ENCODE measurements around the gene RHBG.

The RHBG gene

DNA sequence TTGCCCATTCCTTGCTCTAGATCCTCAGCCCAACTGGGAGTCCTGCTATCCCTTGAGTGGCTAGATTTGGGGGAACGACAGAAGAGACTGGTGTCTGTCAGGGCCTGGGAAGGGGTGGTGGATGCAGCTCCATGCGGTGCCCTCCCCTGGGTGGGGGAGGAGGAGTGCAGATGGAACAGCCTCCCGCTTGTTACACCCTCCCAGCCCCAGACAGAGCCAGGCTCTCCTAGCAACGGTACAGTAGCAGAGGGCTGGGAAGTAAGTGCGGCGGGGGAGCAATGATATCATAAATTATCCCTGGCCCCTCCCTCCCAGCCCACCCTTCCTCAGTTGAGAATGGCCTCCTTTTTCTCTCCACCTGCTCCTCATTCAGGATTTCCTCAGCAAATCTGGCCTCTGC, 37.2 kb downstream of the RHBG start:
- no peak for DNase-seq (ENCODE audit: low read depth, low spot score)

DNA sequence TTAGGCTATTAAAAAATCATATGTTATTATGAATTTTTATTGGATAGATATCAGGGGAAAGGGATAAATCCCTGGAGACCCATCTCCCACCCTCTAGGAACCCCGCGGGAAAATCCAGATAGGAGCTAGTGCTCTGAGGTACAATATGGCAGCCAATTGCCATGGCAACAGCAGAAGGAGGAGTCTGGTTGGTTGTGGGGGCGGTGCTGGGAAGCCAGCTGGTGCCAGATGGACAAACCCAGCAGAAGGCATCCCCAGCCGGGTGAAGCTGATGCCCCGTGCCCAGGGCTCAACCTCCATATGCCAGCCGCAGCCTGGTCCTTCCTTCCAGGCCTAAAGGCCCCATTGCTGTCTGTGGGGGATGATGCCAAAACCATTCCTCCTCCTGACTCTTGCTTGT, 38.3 kb downstream of the RHBG start:
- DNase-seq (ENCODE audit: low read depth, low spot score) = no peak

DNA sequence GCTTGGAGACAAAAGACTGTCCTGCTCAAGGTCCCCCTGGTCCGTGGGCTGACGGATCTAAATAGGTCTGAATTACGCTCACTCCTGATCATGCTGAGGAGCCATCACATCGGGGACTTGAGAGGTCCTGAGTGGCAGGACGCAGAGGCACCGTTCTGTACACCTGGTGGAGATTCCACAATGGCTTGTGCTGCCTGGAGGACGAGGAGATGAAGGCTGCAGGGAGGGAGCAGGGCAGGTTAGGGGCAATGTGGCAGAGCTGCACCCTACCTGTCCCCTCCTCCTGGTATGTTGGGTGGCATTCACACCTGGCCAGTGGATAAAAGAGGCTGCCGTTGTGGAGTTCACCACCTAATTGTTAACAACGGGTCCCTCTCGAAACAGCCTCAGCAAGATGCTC, 38.7 kb downstream of the RHBG start:
- DNase-seq (ENCODE audit: low read depth, low spot score) = no peak

DNA sequence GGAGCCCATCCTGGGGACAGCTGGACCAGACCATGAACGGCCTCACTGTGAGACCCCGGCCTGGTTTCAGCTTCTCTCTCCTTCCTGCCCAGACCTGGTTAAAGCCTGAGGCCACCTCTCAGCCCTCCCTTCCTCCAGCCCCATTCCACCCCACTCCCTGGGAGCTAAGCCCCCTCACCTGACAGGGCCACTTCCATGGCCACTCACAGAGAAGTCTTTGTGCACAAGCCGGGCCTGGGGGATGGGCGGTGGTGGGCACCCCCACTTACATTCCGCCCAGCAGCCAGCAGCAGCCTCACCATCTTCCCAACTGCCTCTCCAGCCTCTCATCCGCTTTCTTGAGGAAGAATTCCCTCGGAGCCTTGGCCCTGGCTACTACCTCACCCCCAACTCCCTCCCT, 40.4 kb downstream of the RHBG start:
- DNase-seq (ENCODE audit: low read depth, low spot score) = no peak

DNA sequence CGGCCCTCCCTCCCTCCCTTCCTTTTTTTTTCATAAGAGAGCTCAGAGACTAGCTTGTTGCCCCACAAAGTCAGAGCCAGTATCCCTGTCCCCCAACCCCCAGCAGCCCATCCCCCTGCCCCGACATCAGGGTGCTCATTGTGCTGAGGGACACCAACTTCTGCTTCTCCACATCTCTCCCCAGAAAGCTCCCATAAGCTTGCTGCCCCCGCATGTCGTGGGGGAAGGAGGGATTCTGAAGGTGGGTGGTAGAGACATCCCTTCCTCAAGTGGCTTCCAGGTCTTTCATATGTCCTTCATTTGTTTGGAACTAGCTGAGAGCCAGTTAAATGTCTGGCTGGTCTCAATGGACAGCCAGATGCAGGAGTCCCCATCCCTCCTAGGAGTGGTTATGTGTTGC, 41.2 kb downstream of the RHBG start:
- no peak for DNase-seq (ENCODE audit: low read depth, low spot score)

DNA sequence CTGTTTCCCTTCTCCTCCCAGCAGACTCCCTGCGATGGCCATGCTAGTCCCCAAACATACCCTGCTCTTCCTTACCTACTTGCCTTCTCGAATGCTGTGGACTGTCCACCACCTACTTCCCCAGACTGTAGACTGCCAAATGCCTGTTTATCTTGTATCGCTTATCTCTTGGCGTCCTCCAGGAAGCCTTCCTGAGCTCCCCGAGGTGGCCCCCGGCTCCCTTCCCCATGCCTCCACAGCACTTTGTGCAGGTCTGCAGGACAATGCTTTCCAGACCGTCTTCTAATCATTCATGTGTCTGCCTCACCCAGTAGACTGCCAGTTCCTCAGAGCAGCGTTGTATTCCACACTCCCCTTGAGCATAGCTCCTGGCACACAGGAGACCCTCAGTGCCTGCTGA, 41.7 kb downstream of the RHBG start:
- no peak for DNase-seq (ENCODE audit: low read depth, low spot score)

DNA sequence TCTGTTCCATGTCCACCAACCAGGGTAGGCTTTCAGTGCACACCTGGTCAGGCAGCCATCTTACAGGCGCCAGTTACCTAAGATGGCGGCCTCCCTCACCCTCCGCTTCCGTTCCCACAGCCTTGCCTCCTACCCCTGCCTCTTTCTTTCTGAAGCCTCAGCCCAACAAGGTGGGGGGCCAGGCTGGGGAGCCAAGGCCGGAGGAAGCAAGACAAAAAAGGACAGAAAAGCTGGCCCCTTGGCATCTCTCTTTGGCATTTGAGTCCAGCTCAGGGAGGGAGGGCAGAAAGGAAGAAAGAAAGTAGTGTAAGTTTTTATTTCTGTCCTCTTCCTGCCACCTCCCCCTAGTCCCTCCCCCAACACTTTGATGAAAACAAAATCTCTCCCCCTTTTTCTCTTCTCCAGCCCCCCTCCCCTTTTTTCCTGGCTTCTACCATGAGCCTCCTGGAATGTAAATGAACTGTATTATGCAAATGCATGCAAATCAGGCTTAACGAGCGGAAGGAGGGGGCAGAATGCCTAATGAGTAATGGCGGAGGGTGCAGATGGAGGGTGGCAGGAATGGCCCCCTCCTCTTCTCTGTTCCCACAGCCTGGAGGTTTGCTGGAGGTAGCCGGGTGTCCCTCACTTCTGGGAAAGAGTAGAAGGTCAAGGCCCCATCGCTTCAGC, 43.8 kb downstream of the RHBG start:
- DNase-seq (ENCODE audit: low read depth, low spot score) = no peak

DNA sequence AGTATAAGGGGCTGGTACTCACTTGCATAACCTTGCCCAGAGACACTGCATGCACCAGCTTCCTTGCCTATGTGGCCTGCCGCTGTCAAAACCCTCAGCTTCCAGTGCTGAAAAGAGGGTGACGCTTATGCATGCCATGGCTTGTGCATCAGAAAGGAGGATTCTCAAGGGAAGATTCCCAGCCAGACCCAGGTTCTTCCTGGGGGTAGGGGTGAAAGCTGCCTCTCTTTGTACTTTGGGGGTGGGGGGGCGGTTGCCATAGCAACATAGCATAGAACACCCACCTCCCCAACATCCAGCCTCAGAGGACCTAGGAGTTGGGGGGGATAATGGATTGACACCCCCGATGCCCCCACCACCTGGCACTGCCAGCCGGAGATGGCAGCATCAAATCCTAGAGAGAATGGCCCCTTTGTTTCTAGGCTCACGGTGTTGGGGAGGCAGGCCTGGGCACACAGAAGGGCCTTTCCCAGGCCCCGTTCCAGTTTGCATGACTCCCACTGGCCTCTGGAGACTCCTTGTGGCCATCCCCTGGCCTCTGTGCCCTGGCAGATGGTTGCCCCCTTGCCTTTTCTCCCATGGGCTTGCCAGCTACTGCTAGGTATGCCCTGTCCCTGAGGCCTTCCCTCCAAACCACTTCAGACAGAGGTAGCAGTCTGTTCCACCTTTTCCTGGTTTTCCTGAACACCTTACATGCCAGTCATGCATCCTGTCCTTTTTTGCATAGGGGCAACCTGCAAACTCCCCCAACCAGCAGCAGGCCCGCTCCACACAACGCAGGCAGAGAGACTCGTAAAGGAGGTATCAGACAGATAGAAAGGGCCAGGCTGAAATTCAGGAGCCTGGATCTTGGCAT, 44.6 kb downstream of the RHBG start:
- no peak for DNase-seq (ENCODE audit: low read depth, low spot score)

DNA sequence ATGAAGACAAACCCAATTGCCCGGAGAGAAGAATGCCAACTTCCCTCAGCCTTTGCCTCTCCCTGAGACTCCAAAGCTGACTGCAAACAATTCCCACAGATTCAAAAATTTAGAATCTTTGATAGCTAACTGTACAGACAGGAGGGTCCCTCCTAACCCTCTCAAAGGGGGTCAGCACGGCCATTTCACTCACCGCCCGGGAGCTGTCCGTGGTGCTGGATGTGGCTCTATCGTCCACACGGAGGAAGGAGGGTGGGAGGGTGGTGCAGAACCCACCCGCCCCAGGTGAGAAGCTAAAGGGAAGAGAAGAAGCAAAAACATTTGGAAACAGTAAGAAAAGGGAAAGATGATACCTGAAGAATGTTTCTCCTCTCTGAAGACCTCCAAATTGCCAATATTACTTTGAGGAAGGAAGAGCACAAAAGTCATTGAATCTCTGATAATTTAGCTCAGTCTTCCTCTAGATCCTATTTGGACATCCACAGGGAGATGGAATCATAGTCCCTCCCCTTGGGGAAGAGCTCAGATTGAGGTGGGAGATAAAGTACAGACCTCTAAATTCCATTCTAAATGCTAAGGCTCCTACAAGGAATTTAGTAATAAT, 45.6 kb downstream of the RHBG start:
- DNase-seq (ENCODE audit: low read depth, low spot score) = no peak

DNA sequence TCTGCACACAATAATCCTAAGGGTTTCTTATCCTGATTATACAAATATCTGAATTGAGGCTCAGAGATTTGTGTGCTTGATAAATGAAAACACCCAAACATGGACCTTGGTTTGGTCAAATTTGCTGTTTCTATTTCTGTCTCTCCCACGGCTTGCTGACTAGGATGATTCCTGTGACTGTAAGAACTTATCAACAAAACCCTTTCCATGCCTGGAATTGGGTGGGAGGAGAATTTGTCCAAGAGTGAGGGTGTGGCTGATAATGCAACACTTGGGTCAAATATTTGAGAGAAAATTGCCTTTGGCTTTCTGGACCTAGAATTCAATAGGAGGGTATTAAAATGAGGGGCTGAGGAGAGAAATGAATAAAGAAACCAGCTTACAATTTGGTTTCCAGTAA, 48.0 kb downstream of the RHBG start:
- no peak for DNase-seq (ENCODE audit: low read depth, low spot score)

DNA sequence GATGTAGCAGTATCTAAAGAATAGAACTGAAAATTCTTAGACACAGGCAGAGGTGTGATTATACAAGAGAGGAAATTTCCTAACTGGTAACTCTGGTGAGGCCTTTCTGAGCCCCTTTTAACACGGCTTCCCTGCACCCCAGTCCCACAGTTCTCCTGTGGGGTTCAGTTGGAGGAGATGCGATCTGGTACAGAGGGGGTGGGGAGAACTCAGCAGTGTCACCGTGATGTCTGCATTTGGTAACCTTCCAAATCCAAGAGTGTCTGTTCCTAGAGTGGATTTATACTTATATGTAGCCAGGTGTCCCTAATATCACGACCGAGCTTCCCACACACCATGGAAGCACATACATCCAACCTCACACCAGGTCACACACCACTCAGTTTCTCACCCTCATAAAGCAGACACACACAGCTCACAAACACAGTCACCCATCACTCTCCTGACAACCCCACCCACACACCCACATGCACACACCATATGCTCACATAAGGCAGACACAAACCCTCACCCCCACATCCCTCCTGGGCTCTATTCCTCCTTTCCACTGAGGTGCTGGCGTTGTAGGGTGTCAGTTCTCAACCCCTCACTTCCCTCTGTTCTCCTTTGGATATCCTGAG, 48.5 kb downstream of the RHBG start:
- no peak for DNase-seq (ENCODE audit: low read depth, low spot score)

DNA sequence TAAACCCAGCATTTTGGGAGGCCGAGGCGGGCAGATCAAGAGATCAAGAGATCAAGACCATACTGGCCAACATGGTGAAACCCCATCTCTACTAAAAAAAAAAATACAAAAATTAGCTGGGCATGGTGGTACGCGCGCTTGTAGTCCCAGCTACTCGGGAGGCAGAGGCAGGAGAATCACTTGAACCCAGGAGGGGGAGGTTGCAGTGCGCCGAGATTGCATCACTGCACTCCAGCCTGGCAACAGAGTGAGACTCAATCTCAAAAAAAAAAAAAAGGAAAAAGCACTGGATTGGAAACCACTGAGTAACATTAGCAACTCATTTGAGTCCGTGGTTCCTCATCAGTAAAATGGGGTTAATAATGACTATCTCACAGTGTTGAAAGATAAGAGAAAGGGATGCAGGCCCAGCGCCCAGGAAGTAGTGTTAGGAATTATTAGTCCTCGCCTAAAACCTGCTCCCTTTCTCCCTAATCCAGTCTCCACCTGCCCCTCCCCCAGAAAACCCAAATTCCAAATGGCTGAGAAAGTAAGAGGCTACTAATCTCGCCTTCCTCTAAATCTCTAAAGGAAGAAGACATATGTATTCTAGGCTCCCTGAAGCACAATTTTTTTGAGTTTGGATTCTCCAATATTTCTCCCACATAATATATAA, 49.5 kb downstream of the RHBG start:
- DNase-seq (ENCODE audit: low read depth, low spot score) = no peak

DNA sequence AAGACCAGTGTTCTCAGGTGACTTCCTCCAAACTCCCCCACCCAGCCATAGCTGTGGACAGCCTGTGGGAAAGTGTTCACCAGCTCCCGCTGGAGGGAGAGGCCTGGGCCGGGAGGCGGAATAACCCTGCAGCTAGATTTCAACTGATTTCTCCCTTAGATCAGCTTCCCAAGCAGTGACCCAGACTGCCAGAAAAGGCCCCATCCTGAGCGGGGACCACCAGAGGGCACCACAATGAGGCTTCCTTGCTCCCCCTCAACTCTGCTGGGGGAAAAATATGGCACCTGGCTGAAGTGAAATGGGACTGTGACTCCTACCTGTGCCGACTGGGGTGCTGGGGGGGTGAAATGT, 50.8 kb downstream of the RHBG start:
- no peak for DNase-seq (ENCODE audit: low read depth, low spot score)

DNA sequence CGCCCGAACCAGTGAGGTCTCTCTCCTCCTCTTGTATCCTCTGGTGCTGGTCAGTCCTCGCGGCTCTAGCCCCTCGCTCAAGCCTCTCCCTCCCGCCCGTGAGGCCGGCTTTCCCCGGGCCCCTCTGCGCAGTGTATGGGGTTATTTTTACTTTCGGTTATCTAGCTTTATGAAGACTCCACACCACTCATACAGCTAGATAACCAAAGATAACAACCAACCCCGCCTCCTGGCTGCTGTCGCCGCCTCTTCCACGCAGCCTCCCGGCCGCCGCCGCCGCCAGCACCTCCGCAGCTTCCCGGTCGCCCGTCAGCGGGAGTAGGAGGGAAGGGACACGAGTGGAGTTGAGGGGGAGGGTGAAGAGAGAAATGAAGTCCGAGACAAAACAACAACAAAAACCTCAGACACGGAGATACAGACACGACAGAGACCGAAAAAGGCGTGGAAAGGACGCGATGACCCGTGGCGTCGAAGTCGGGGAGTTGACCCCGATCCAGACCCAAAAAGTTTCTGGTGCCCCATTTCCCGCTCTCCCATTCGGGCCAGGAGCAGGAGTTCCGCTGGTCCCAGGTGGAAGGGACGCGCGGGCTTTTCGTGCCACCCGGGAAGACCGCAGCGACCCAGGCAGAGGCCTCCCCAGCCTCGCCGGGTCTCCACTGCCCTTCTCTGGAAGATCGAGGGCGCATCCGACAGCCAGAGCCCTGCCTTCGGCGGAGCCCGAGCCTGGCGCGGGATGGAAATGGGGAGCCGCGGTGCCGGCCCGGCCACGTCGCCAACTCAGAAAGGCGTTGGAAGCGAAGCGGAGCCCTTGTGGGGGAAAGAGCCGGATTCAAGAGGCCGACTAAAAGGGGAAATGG, 51.4 kb downstream of the RHBG start:
- DNase-seq (ENCODE audit: low read depth, low spot score) = no peak

DNA sequence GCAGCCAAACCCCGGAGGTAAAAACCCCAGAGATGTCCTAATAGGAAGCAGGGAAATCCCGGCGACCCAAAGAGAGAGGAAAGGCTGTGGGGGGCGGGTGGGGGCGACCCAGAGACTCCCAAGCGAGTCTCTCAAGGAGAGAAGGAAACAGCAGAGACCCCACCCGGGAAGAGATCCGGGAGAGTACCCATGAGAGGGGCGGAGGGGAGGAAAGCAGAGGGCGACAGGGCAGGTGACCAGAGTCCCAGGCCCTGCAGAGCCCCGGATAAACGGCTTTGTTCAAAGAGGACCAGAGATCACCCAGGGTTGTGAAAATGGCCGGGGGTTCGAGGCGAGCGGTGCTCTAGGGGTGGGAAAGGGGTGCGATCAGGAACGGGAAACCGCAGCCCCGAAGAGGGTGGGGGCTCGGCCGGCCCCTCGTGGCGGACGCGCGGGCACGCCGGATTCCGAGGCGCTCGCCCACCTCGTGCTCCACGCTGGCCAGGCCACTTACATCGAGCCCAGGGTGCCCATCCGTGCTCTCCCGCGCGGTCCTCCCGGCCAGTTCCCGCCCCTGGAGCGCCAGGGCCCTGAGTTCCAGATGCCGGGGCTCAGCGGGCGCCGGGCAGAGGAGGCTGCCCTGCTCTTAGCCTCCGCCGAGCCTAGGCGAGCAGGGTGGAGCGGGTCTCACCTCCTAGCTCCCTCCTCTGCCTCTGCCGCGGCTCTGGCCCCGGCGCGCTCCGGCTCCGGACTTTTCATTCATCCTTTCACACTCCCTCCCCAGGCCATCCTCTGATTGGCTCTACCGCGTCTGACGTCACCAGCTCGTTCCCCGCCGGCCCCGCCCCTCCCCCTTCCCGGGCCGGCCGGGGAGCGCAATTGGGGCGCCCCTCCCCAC, 52.3 kb downstream of the RHBG start:
- no peak for DNase-seq (ENCODE audit: low read depth, low spot score)

DNA sequence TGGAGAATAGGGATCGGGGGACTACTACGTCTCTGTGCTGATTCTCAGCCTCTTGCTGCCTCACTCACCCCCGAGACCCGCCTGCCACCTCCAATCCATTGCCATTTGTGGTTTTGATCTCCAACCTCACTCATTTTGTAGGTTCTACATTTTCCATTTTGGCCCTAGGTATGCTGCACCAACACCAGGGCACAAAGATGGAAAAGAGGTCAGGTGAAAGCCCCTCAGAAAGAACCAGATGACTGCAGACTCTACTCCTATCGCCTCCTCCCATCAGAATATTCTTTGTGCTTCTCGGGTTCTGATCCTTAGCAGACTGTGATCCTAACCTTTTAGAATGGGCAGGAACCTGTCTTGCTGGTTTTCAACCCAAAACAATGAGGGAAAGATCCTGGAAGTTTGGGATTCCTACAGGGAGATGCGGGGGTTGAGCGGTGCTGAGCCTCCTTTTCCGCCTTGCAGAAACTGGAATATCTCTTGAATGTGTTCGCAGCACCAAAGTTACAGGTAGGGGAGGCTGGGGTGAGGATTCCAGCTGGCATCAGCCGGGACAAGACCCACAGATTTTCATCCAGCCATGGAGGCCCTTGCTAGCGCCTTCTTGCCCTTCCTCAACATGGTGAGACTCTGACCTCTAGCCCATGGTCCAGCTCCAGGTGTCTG, 53.1 kb downstream of the RHBG start:
- no peak for DNase-seq (ENCODE audit: low read depth, low spot score)

DNA sequence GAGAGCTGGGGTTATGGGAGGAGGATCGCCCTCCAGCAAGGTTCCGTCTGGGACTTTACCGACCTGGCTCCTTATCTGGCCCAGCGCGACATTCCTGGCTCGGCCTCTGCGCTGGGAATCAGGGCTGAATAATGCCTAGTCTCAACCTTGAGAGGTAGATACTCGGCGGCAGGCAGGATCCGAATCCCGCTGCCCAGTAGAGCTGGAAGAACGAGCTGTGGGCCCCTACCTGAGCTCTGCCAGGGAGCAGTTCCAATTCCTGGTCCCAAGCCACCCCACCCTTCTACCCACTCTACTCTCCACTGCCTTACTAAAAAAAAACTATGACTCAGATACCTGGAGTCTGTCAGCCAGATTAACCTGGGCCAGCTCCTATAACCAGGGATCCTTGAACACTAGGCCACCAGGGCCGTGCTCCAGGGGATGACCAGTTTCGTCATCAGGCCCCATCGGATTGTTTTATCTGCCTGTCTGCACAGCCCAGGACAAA, 53.6 kb downstream of the RHBG start:
- DNase-seq (ENCODE audit: low read depth, low spot score) = no peak

DNA sequence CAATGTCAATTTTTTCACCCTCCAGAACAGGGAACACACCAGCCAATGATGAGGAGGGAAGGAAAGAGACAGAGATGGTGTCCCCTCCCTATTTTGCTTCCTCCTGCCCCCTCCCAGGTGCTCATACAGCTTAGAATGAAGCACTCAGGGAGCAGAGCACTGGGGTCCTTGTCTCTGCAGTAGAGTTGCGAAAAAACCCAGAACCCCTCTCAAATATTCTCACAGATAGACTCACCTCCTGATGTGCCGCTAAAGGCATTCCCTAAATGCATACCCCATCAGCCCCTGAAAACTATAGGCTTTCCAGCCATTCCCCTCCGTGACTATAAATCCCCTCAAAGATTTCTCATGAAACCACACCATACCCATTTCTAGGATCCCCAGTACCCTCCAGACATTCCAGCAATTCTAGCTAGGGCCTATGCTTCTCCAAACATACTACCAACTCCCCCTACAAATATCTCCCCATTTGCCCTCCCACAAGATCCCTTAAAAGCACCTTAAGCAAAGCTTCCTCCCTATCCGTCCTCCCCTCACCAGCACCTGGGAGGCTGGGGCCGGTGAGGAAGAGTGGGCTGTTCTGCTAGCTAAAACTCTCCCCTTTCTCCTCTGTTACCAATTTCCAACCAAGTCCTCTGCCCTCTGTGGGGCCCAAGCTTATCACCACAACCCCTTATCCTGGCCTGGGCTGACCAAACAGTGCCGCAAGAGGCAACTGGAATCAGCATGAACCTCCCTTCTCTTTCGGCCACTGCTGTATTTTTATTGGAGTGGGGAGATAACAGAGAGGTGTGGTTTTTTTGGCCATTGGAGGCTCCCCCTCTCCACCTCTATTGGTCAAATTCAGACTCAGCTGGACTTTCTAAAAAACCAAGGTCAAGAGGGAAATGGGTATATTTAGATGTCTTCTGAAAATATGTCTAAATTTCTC, 54.7 kb downstream of the RHBG start:
- DNase-seq (ENCODE audit: low read depth, low spot score) = no peak
